GM12875 (cell line): ENCODE data around the gene PPM1F.

Experiments used
- H3K4me3 ChIP-seq: one replicate; pipeline ENCODE4 v1.5.1; 2011; ENCODE audit warnings: low read depth, low read length, control low read depth
- CTCF ChIP-seq: IDR thresholded peaks from 2 replicates; pipeline ENCODE4 v1.5.1; 2011; ENCODE audit warnings: low read depth, mild to moderate bottlenecking, control low read depth, inconsistent platforms, low read length, moderate library complexity, borderline replicate concordance; ENCODE audit not compliant: insufficient read depth

The PPM1F gene

DNA sequence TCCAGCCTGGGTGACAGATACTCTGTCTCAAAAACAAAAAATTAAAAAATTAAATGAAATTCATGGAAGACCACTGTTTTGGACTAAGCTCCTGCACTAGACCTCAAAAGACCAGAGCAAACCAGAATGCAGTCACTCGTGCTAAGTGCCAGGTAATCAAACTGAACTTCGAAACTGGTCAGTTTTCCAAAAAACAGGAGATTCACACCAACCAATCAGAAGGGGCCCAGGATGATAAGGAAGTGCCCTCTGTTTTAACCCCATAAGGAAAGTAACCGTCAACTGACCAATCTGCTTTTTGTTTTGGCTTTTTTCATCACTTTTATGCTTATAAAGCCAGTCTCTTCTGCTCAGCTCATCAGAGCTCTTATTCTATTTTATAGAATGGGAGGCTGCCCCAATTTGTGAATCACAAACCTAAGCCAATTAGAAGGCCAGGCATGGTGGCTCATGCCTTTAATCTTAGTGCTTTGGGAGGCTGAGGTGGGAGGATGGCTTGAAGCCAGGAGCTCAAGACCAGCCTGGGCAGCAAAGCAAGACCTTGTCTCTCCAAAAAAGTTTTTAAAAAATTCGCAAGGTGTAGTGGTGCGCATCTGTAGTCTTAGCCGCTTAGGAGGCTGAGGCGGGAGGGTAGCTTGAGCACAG, 40.1 kb upstream of the PPM1F start:
- no peak for TF ChIP-seq CTCF
- H3K4me3 ChIP-seq = no peak overlapping the region

- no peak for TF ChIP-seq CTCF
- no peak overlapping the region for H3K4me3 ChIP-seq
Observed at GRCh38 chr22:21991774-21992173, 39.1 kb upstream of the PPM1F start.

DNA sequence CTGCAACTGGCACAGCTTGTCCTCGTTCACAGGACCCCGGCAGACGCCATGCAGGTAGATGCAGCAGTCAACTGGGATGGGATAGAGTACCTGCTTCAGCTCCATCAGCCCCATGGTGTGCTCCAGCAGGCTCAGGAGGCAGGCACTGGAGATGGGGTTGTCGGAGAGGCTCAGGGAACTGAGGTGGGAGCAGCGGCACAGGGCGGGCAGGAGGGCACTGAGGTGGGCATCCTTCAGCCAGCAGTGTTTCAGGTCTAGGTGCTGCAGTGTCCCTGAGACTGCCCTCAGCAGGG, 38.6 kb upstream of the PPM1F start:
- no peak for TF ChIP-seq CTCF

GRCh38 chr22:21990445-21991303, 38.0 kb upstream of the PPM1F start:
- H3K4me3 ChIP-seq = no peak overlapping the region
- no peak for TF ChIP-seq CTCF

More for the DNA sequence above, 38.6 kb upstream of the PPM1F start:
- H3K4me3 ChIP-seq = no peak overlapping the region

- no peak for TF ChIP-seq CTCF
- no peak overlapping the region for H3K4me3 ChIP-seq
Observed at GRCh38 chr22:21989049-21989448, 36.4 kb upstream of the PPM1F start.

DNA sequence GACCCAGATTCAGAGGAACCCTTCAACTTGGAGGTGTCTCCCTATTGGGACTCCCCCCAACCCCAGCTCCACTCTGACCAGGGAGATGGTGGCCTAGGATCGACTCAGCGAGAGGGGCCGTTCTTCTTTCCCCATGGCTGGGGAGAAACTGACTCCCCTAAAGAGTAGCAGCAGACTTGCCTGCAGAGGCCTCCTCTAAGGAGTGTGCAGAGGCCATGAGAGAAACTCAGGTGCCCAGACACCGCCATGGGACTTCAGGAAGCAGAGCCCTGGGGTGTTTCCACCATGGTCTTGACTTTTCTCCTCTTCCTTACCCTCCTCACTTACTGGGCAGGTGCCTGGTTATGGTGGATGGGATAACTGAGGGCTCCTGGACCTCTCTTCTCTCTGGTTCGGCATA, 32.6 kb upstream of the PPM1F start:
- no peak overlapping the region for H3K4me3 ChIP-seq
- TF ChIP-seq CTCF = no peak

GRCh38 chr22:21984793-21985192, 32.1 kb upstream of the PPM1F start:
- no peak overlapping the region for H3K4me3 ChIP-seq
- TF ChIP-seq CTCF = peak; percentile 55
